Spleen (tissue), 11 donors: ENCODE data around the gene USP20. TPM values are rescaled to one million over a fixed set of nuclear protein-coding genes. Genes with fewer than 3 reads are reported as not detected.
A peak's percentile ranks its signal among the peaks of the same experiment; 100 is the strongest.

ENCODE experiments used
- DNase-seq: peaks from one replicate; pipeline ENCODE4 v3.0.0-alpha.2; 2020
- H3K27ac ChIP-seq, 8 donors: fragments of 200-600 bp; sonication (generic) in 7 of 8; 1 replicate in 4 of 8; 2 replicates in 4 of 8; pipeline versions ENCODE4 v1.5.0 to v1.8.0; 2016 to 2021; ENCODE audit warnings: inconsistent platforms in 4 of 8, mild to moderate bottlenecking in 4 of 8, moderate library complexity in 1 of 8
- H3K27me3 ChIP-seq, 7 donors: fragments of 200-600 bp; sonication (generic) in 6 of 7; replicated peaks in 1 of 7; 1 replicate in 4 of 7; 2 replicates in 3 of 7; pipeline versions ENCODE4 v1.5.0 to v1.8.0; 2016 to 2021; ENCODE audit warnings: inconsistent platforms in 3 of 7, mild to moderate bottlenecking in 1 of 7
- H3K36me3 ChIP-seq, 6 donors: fragments of 200-600 bp; sonication (generic) in 5 of 6; 1 replicate in 4 of 6; 2 replicates in 2 of 6; pipeline versions ENCODE4 v1.5.0 to v1.8.0; 2016 to 2021; ENCODE audit warnings: inconsistent platforms in 2 of 6
- H3K4me1 ChIP-seq, 6 donors: fragments of 200-600 bp; sonication (generic) in 5 of 6; 1 replicate in 3 of 6; 2 replicates in 3 of 6; pipeline versions ENCODE4 v1.5.0 to v1.8.0; 2016 to 2021; ENCODE audit warnings: inconsistent platforms in 3 of 6
- H3K4me3 ChIP-seq, 8 donors: fragments of 200-600 bp; sonication (generic) in 7 of 8; 1 replicate in 4 of 8; 2 replicates in 4 of 8; pipeline versions ENCODE4 v1.5.0 to v1.8.0; 2016 to 2021; ENCODE audit warnings: inconsistent platforms in 4 of 8, mild to moderate bottlenecking in 4 of 8, moderate library complexity in 2 of 8
- H3K9me3 ChIP-seq, 8 donors: fragments of 200-600 bp; sonication (generic) in 7 of 8; 1 replicate in 4 of 8; 2 replicates in 4 of 8; pipeline versions ENCODE4 v1.5.0 to v1.8.0; 2016 to 2021; ENCODE audit warnings: inconsistent platforms in 4 of 8
- CTCF ChIP-seq, 11 experiments: fragments of 200-600 bp in 7 of 11; fragments of 450-650 bp in 4 of 11; sonication (generic) in 4 of 11; IDR thresholded peaks in 8 of 11; conservative IDR thresholded peaks in 3 of 11; 1 replicate in 7 of 11; 2 replicates in 4 of 11; pipeline versions ENCODE4 v1.4.0 to v1.8.0; 2016 to 2021; ENCODE audit warnings: antibody characterized with exemption in 11 of 11, inconsistent platforms in 4 of 11, mild to moderate bottlenecking in 1 of 11
- POLR2A ChIP-seq, 3 donors: fragments of 450-650 bp; IDR thresholded peaks; one replicate each; pipeline ENCODE4 v1.5.1; 2017; ENCODE audit warnings: antibody characterized with exemption in 3 of 3, mild to moderate bottlenecking in 1 of 3
- POLR2AphosphoS5 ChIP-seq, 3 donors: sonication (generic); formaldehyde crosslinking; IDR thresholded peaks; one replicate each; pipeline ENCODE4 v1.5.1; 2017; ENCODE audit warnings: antibody characterized with exemption in 3 of 3
- WGBS, 5 donors: extraction: QIAGEN DNeasy Blood & Tissue Kit in 3 of 5; methylation state at CpG; one replicate each; pipeline versions ENCODE4 v1.1.5 to v1.1.7; 2013 to 2018; 5-methylcytosine and 5-hydroxymethylcytosine counted together
- intact Hi-C: fragments of 100-400 bp; cut with DNase I; formaldehyde crosslinking; loops from one replicate; pipeline ENCODE4 v1.15.0; 2023; ENCODE audit warnings: low total_unique reads
- polyA plus RNA-seq, 3 donors: library from polyadenylated mRNA; stranded (reverse); fragments of 200-250 nt; gene quantifications; one replicate each; pipeline ENCODE4 v1.2.1, GENCODE V29; 2013
- total RNA-seq, 7 donors: library from RNA; depleted of rRNA in 3 of 7; stranded (reverse); fragments of >200 nt in 3 of 7; fragmentation: NEBNext Ultra II Directional in 4 of 7; extraction: Animal tissue kit (Norgen Biotek cat#: 25700) in 4 of 7; gene quantifications; one replicate each; pipeline versions ENCODE4 v1.1.0 to v1.2.1, GENCODE V29; 2016 to 2021
- donor health status: healthy with polysubstance abuse.
- donor health status: DM: no; HTN: no; CAD: no; lungs with moderate emphysema.
- donor health status: DM: no; HTN: no; CAD: no.
- donor health status: Bipolar disorder and iron deficiency.
- donor health status: healthy.
- donor health status: DM: no; HTN: no; CAD: no.
- donor health status: DM: yes; HTN: yes; CAD: no.

USP20 gene
- total and polyA plus RNA-seq, 10 donors, result 29.7 to 83.7 (median 41.3) TPM

DNA sequence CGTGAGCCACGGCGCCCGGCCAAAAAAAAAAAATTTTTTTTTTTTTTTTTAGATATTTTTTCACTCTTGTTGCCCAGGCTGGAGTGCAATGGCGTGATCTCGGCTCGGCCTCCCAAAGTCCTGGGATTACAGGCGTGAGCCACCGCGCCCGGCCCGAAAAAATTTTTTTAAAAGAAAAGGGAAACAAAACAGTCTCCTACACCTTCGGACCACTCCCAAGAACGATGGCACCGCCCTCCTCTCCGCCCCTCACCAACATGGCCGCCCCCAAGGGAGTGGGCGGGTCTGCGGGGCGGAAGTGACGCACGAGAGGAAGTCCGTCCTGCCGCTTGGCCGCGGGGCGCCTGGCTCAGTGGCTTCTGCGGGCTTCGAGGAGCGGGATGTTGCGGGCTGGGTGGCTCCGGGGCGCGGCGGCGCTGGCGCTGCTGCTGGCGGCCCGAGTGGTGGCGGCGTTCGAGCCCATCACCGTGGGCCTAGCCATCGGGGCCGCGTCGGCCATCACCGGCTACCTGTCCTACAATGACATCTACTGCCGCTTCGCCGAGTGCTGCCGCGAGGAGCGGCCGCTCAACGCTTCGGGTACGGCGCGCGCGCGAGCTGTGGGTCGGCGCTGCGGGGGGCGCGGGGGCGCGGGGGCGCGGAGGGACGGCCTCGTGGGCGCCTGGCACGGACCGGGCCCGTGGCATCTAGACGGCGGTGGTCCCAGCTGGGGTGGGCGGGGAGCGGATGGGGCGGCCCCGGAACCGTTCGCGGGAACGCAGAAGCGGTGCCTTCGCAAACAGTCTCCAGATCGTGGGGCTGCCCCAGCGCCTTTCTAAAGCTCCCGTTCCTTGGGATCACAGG is 32.2 kb upstream of the USP20 start, which contains the start of gene TOR1B:
Gene TOR1B (plus strand): TSS at position 352 of the 843 bp plus-strand sequence. CDS start 29 bp downstream, at position 381.
- no peaks in the 10 kb centered on the region for H3K9me3 ChIP-seq
- intact Hi-C loops, result no loop called here
- peaks cover 0 to 39% (median 11%) of the 10 kb centered on the region in 6 donors for H3K36me3 ChIP-seq
- 0 to 1% (median 1%) methylated on average over 48 to 93 of the region's 93 CpGs for WGBS, 5 donors
- H3K27ac ChIP-seq, result peak within 1 kb of the TSS; percentile 87 to 95 (median 92)
- H3K27me3 ChIP-seq, result no peaks in the 10 kb centered on the region
- TF ChIP-seq POLR2AphosphoS5 (IDR thresholded peaks at IDR 0.05) (peak; percentile 96 to 97 (median 97)), POLR2A (IDR thresholded peaks at IDR 0.05) (peak in 2 of 3 donors; percentile 44), CTCF (IDR thresholded peaks at IDR 0.05 in 8 of 11, conservative IDR thresholded peaks at IDR 0.05 in 3 of 11) (peak in 1 of 11 experiments; percentile 34)
- peak within 1 kb of the TSS; percentile 75 to 95 (median 90) for H3K4me3 ChIP-seq
- peak; percentile 98 for DNase-seq
- H3K4me1 ChIP-seq, result peaks cover 8 to 46% (median 22%) of the 10 kb centered on the region in 6 donors

- 1 to 4% (median 2%) methylated on average over 12 to 14 of the region's 14 CpGs for WGBS, 5 donors
- peak overlapping the region; percentile 87 to 95 (median 92) for H3K27ac ChIP-seq
- TF ChIP-seq POLR2A (IDR thresholded peaks at IDR 0.05) (no peak), POLR2AphosphoS5 (IDR thresholded peaks at IDR 0.05) (no peak), CTCF (IDR thresholded peaks at IDR 0.05 in 8 of 11, conservative IDR thresholded peaks at IDR 0.05 in 3 of 11) (no peak)
These were observed 31.6 kb upstream of the USP20 start for GRCh38 chr9:129803676-129804060.

DNA sequence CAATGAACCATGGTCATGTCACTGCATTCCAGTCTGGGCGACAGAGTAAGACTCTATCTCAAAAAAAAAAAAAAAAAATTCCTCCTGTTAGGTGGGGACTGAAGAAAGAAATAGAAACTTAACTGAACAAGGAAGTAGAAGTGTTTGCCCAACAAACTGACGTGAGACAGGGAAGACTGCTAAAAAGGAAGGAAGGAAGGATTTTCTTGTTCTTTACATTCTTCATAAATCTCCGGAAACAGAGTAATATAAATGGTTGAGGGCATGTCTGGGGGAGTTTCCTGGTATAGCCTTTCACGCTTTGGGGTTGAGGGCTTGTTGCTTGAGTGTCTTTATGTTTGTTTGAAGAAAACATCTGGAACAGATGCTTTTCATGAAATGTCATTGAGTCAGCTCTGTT is 29.2 kb upstream of the USP20 start:
- peak overlapping the region in 5 of 8 donors; percentile 50 to 69 (median 62) for H3K27ac ChIP-seq
- peak overlapping the region in 1 of 8 donors; percentile 6 for H3K4me3 ChIP-seq
- intact Hi-C loops, result no loop called here
- no peaks in the 10 kb centered on the region for H3K9me3 ChIP-seq
- no peak for DNase-seq
- WGBS, 5 donors, result 41 to 58% (median 54%) methylated on average over 4 of the region's 4 CpGs
- H3K4me1 ChIP-seq, result peaks cover 8 to 56% (median 22%) of the 10 kb centered on the region in 6 donors
- TF ChIP-seq POLR2A (IDR thresholded peaks at IDR 0.05), result no peak
- no peak for TF ChIP-seq CTCF (IDR thresholded peaks at IDR 0.05 in 8 of 11, conservative IDR thresholded peaks at IDR 0.05 in 3 of 11)
- TF ChIP-seq POLR2AphosphoS5 (IDR thresholded peaks at IDR 0.05), result no peak
- peaks cover 0 to 68% (median 37%) of the 10 kb centered on the region in 6 donors for H3K36me3 ChIP-seq
- no peaks in the 10 kb centered on the region for H3K27me3 ChIP-seq

More at GRCh38 chr9:129803676-129804060, 31.6 kb upstream of the USP20 start:
- peaks cover 0 to 44% (median 13%) of the 10 kb centered on the region in 6 donors for H3K36me3 ChIP-seq
- peak overlapping the region; percentile 75 to 95 (median 90) for H3K4me3 ChIP-seq
- H3K9me3 ChIP-seq, result no peaks in the 10 kb centered on the region
- intact Hi-C loops, result no loop called here
- no peak for DNase-seq
- H3K4me1 ChIP-seq, result peaks cover 8 to 46% (median 22%) of the 10 kb centered on the region in 6 donors
- no peaks in the 10 kb centered on the region for H3K27me3 ChIP-seq

GRCh38 chr9:129809346-129809745 is 25.9 kb upstream of the USP20 start:
- intact Hi-C loops, result no loop called here
- Histone ChIP-seq H3K4me3 (no peak overlapping the region), H3K4me1 (peaks cover under 1 to 40% (median 13%) of the 10 kb centered on the region in 6 donors), H3K36me3 (peaks cover 0 to 98% (median 63%) of the 10 kb centered on the region in 6 donors), H3K27ac (no peak overlapping the region), H3K27me3 (no peaks in the 10 kb centered on the region), H3K9me3 (no peaks in the 10 kb centered on the region)
- TF ChIP-seq CTCF (IDR thresholded peaks at IDR 0.05 in 8 of 11, conservative IDR thresholded peaks at IDR 0.05 in 3 of 11), result no peak
- no peak for TF ChIP-seq POLR2A (IDR thresholded peaks at IDR 0.05)
- no peak for TF ChIP-seq POLR2AphosphoS5 (IDR thresholded peaks at IDR 0.05)
- DNase-seq, result no peak
- WGBS, 5 donors, result 68 to 82% (median 73%) methylated on average over 10 to 11 of the region's 11 CpGs
